ES-I3 (cell line): ENCODE data around the gene ASH1L.
"Not testable (repeated sequence)": the region's sequence is repeated elsewhere in the genome, so short reads cannot be mapped to it uniquely, and the experiment has no call there.

Source experiments
- H3K36me3 ChIP-seq: 2 replicates; pipeline ENCODE4 v1.6.1; 2013; ENCODE audit warnings: mild to moderate bottlenecking, low read length, control low read depth, moderate library complexity; ENCODE audit not compliant: insufficient read depth
- H3K4me1 ChIP-seq: 2 replicates; pipeline ENCODE4 v1.6.1; 2013; ENCODE audit warnings: mild to moderate bottlenecking, control low read depth, low read length; ENCODE audit not compliant: insufficient read depth
- H3K9ac ChIP-seq: 2 replicates; pipeline ENCODE4 v1.6.1; 2013; ENCODE audit warnings: low read depth, mild to moderate bottlenecking, low read length, moderate library complexity
- H3K9me3 ChIP-seq: 2 replicates; pipeline ENCODE4 v1.6.1; 2013; ENCODE audit warnings: mild to moderate bottlenecking, low read length, moderate library complexity; ENCODE audit not compliant: control insufficient read depth, insufficient read depth

The ASH1L gene

DNA sequence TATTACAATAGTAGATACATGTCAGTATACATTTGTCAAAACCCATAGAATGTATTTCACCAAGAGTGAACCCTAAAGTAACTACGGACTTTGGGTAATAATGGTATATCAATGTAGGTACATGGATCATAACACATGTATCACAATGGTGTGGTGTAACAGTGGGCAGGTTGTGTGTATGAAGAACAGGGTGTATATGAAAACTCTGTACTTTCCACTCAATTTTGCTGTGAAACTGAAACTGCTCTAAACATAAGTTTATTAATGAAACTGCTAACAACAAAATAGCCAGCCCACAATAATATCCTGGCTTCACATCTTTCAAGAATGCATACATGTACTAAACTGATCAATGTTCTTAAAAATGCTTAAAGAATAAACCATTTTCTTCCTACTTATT, 151.7 kb downstream of the ASH1L start:
- H3K9me3 ChIP-seq = no peaks in the 10 kb centered on the region
- H3K36me3 ChIP-seq = no peaks in the 10 kb centered on the region; the same call in 1 of the 2 replicates
- no peak overlapping the region for H3K9ac ChIP-seq
- no peaks in the 10 kb centered on the region for H3K4me1 ChIP-seq

DNA sequence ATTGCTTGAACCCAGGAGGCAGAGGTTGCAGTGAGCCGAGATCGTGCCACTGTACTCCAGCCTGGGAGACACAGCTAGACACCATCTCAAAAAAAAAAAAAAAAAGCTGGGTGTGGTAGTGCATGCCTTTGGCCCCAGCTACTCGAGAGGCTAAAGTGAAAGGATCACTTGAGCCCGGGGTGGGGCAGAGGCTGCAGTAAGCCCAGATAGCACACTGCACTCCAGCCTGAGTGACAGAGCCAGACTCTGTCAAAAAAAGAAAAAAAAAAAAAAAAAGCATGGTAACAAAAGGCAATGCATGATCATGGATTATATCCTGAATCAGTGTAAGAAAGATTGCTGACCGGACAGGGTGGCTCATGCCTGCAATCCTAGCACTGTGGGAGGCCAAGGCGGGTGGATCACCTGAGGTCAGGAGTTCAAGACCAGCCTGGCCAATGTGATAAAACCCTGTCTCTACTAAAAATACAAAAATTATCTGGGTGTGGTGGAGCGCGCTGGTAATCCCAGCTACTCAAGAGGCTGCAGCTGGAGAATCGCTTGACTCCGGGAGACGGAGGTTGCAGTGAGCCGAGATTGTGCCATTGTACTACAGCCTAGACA, 165.6 kb downstream of the ASH1L start:
- Histone ChIP-seq H3K9me3 (no peaks in the 10 kb centered on the region), H3K4me1 (no peaks in the 10 kb centered on the region), H3K9ac (no peak overlapping the region), H3K36me3 (no peaks in the 10 kb centered on the region; the same call in 1 of the 2 replicates)

DNA sequence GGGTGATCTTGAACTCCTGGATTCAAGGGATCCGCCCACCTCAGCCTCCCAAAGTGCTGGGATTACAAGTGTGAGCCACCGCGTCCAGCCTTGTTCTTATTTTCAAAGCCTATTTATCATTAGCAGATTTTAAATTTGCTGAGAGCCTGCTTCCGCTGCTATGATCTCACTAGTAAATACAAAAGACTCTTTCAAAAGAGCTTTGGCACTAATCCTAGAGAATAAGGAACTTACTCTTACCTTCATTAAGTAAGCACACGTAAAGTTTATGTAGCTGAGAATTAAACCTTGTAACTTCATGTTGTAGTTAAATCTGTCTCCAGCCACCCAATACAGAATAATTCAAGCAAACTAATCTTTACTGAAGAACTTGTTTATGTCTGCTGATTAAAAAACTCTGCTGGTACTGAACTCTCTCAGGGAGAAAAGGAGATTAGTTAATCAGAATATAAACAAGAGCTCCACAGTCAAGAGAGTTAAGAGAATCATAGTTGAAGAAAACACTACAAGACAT, 169.6 kb downstream of the ASH1L start:
- peaks cover 8% of the 10 kb centered on the region; the same call in 1 of the 2 replicates for H3K9me3 ChIP-seq
- no peaks in the 10 kb centered on the region; the same call in 1 of the 2 replicates for H3K36me3 ChIP-seq
- H3K9ac ChIP-seq = no peak overlapping the region
- H3K4me1 ChIP-seq = no peaks in the 10 kb centered on the region

DNA sequence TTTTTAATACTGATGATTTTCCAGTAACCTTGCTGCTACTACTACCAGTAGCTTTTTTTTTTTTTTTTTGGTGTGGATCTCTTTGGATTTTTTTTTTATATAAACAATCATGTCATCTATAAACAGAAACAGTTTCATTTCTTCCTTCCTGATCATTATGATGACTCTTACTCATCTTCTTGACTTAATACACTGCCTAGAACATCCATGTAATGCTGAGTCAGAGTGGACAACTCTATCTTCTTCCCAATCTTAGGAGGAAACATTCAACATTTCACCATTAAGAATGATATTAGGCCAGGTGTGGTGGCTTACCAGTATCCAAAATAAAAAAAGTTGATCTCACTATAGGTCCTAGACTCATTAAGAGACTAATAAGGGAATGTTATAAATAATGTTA, 172.8 kb downstream of the ASH1L start:
- Histone ChIP-seq H3K36me3 (peaks cover 5% of the 10 kb centered on the region; the same call in 1 of the 2 replicates), H3K4me1 (no peaks in the 10 kb centered on the region), H3K9ac (no peak overlapping the region), H3K9me3 (peaks cover 11% of the 10 kb centered on the region; the same call in 1 of the 2 replicates)

DNA sequence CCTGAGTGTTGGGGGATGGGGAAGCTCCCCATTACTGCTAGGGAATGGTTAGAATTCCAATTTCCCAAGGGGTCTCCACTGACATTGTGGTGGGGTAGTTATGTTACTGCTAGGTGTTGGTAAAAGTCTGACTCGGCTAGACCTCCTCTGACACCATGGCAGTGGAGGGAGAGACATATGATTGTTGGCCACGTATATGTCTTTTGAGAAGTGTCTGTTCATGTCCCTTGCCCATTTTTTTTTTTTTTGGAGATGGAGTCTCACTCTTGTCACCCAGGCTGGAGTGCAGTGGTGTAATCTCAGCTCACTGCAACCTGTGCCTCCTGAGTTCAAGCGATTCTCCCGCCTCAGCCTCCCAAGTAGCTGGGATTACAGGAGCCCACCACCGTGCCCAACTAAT, 176.8 kb downstream of the ASH1L start:
- H3K9me3 ChIP-seq = not testable (repeated sequence)

DNA sequence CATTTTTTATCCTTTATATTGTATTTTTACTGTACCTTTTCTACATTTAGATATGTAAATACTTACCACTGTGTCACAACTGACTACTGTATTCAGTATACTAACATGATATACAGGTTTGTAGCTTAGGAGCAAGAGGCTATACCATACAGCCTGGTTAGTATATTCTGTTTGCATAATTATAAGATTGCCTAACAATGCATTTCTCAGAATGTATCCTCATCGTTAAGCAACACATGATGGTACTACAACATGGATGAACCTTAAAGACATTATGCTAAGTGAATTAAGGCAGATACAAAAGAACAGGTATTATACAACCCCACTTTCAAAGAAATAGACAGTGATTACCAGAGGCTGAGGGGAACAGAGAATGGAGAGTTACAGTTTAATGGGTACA, 179.2 kb downstream of the ASH1L start:
- Histone ChIP-seq H3K9me3 (peaks cover 5% of the 10 kb centered on the region; the same call in 1 of the 2 replicates), H3K36me3 (peaks cover 5% of the 10 kb centered on the region; the same call in 1 of the 2 replicates), H3K4me1 (no peaks in the 10 kb centered on the region), H3K9ac (no peak overlapping the region)

More for the DNA sequence above, 176.8 kb downstream of the ASH1L start:
- not testable (repeated sequence) for H3K9ac ChIP-seq, H3K4me1 ChIP-seq, H3K36me3 ChIP-seq

DNA sequence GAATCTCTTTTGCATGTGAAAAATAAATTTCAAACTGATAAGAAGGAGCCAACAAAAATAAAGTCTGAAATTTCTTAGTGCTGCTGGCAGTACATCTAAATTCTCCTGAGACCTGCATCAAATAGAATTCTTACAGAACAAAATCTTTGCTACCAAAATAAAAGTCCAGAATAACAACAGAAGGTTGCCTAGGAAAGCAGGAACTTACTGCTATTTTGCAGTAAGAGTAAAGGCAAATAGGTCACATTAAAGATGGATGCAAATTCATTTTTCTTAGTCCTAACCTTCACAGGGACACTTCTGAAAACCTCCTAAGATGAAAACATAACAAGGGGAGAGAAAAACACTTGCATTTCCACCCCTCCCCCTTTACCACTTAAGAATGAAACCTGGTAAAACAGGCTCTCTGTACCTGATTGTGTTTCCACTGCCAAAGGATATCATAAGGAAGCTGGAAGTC, 182.9 kb downstream of the ASH1L start:
- H3K9ac ChIP-seq = no peak overlapping the region
- H3K4me1 ChIP-seq = no peaks in the 10 kb centered on the region
- no peaks in the 10 kb centered on the region for H3K9me3 ChIP-seq
- no peaks in the 10 kb centered on the region; the same call in 1 of the 2 replicates for H3K36me3 ChIP-seq

DNA sequence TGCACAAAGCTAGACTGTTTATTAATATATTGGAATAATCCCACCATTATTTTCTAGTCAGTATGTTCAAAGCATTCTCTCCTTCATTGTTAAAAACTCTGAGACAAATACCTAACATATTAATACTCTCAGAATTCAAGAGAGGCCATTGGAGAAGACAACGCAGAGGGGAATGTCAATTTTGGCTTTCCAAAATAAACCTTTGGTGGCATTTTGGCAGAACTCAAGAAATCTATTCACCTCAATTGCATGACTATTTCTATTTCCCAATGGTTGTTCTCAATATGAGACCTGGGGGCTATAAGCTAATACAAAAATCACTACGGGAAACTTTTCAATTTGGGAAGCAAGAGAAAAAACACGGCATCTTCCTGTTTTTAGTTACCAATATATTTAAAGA, 183.4 kb downstream of the ASH1L start:
- Histone ChIP-seq H3K9me3 (no peaks in the 10 kb centered on the region), H3K4me1 (no peaks in the 10 kb centered on the region), H3K36me3 (no peaks in the 10 kb centered on the region; the same call in 1 of the 2 replicates), H3K9ac (no peak overlapping the region)

DNA sequence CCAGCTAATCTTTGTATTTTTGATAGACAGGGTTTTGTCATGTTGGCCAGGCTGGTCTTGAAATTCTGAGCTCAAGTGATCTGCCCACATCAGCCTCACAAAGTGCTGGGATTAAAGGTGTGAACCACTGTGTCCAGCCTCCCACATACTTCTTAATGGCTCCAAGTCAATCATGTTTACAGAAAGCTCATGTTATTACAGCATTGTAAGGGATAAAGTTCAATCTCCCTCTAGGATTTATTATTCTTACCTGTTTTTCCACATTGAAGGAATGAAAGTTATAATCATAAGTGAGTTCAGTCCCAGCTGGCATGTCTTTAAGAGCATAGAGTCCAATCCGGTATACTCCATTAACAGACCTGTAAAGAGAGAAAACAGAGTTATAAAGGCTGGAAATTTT, 202.6 kb downstream of the ASH1L start:
- Histone ChIP-seq H3K4me1 (no peaks in the 10 kb centered on the region), H3K9ac (no peak overlapping the region), H3K9me3 (no peaks in the 10 kb centered on the region), H3K36me3 (peaks cover 7% of the 10 kb centered on the region; the same call in 1 of the 2 replicates)

DNA sequence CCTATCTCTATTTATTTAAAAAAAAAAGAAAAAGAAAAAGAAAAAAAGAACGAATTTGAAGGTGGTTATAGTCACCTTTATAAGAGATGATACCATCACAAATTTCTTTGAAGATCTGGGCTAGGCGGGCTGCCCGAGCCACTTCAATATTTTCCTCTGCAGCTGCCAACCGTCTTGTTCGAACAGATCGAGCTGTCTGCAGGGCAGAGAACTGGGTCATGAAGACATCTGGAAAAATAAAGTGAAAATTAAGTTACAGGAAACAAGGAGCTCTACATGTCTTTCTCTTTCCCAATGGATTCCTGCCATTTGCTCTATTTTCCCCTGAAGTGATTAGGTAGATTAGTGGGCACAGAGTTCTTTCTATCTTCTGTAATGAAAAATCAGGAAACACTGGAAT, 210.0 kb downstream of the ASH1L start:
- Histone ChIP-seq H3K9me3 (no peaks in the 10 kb centered on the region), H3K4me1 (no peaks in the 10 kb centered on the region), H3K36me3 (peaks cover 22% of the 10 kb centered on the region), H3K9ac (no peak overlapping the region)

DNA sequence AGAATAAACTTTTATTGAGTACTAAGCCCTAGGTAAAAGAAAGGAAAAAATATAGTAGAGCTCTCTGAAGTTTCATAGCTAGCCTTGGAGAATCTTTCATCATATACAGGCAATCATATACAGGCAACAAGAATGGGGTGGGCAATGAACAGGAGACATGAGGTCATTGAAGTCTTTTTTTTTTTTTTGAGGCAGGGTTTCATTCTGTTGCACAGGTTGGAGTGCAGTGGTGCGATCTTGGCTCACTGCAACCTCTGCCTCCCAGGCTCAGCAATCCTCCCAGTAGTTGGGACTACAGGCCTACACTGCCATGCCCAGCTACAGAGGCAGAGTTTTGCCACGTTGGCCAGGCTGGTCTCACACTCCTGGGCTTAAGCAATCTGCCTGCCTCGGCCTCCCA, 219.8 kb downstream of the ASH1L start:
- no peaks in the 10 kb centered on the region for H3K4me1 ChIP-seq
- no peak overlapping the region for H3K9ac ChIP-seq
- H3K9me3 ChIP-seq = no peaks in the 10 kb centered on the region
- peaks cover 28% of the 10 kb centered on the region for H3K36me3 ChIP-seq

DNA sequence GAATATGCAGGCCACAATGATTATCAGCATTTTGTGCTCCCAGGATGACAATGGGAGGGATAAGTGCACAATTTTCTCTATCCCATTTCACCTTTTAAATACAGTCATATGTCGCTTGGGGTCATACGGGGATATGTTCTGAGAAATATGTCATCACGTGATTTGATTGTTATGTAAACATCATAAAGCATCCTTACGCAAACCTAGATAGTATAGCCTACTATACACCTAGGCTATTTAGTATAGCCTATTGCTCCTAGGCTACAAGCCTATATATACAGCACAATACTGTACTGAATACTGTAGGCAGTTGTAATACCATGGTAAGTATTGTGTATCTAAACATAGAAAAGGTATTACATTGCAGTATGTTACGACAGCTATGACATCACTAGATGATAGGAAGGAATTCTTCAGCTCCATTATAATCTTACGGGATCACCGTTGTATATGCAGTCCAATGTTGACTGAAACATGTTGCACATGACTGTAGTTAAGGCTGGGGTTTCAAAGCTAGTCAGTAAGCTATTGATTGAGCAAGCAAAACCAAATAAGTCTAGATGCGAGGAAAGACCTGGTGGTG, 223.0 kb downstream of the ASH1L start:
- Histone ChIP-seq H3K4me1 (no peaks in the 10 kb centered on the region), H3K9ac (no peak overlapping the region), H3K9me3 (no peaks in the 10 kb centered on the region), H3K36me3 (peaks cover 27% of the 10 kb centered on the region)

DNA sequence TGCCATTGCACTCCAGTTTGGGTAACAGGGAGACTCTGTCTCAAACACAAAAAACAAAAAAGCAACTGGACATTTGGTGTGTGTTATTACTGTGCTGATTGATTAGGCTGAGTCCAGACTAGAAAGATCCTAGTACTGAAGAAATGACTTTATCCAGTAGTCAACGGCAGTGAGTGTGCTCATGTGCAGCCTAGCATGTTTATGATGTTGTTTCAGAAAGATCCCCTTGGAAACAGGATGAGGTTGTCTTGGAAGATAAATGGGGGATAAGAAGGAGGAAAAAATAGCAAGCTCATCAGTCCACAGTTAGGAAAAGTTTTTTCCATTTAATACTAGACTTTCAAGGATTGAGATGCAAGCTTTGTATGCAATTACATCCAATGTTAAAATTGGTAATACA, 227.6 kb downstream of the ASH1L start:
- H3K9ac ChIP-seq = no peak overlapping the region
- no peaks in the 10 kb centered on the region for H3K4me1 ChIP-seq
- peaks cover 18% of the 10 kb centered on the region for H3K36me3 ChIP-seq

DNA sequence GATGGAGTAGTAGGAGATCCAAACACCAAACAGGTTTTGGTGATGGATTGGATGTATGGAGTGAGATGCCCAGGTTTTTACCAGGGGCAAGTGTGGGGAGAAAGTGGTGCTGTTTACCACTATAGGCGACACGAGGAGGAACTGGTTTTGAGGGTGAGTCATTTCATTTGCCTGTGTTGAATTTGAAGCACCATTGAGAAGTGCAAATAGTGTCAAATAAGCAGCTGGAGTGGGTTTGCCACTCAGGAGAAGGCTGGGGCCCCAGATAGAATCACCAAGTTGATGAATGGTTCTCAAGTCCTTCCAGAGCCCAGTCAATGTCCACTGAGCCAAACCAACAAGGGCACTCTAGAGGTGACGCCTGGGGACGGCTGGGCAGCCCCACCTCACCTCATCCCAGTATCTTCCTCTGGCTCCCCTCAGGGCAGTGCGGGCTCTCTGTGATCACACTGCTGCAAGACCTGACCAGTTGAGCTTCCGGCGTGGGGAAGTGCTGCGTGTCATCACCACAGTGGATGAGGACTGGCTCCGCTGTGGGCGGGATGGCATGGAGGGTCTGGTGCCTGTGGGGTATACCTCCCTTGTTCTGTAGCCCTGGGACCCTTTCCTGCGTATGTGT, 232.5 kb downstream of the ASH1L start:
- Histone ChIP-seq H3K36me3 (no peaks in the 10 kb centered on the region; the same call in 1 of the 2 replicates), H3K9ac (no peak overlapping the region), H3K9me3 (no peaks in the 10 kb centered on the region), H3K4me1 (no peaks in the 10 kb centered on the region)

More for the DNA sequence above, 227.6 kb downstream of the ASH1L start:
- no peaks in the 10 kb centered on the region for H3K9me3 ChIP-seq

DNA sequence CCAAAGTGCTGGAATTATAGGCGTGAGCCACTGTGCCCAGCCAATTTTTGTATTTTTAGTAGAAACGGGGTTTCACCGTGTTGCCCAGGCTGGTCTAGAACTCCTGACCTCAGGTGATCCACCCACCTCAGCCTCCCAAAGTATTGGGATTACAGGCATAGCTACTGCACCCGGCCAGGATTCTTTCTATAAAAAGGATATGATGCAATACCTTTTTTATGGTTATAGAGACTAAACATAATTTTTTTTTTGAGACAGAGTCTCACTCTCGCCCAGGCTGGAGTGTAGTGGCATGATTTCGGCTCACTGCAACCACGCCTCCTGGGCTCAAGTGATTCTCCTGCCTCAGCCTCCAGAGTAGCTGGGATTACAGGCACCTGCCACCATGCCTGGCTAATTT, 233.7 kb downstream of the ASH1L start:
- not testable (repeated sequence) for H3K9me3 ChIP-seq, H3K9ac ChIP-seq, H3K4me1 ChIP-seq, H3K36me3 ChIP-seq
